GM15510 (cell line): ENCODE measurements around the gene GALNT11.

Experiments
- POLR2A ChIP-seq: IDR thresholded peaks from 3 replicates; pipeline ENCODE4 v1.6.1; 2011; ENCODE audit warnings: borderline replicate concordance; ENCODE audit not compliant: insufficient read length; ENCODE audit errors: extremely low read depth

GALNT11 gene

GRCh38 chr7:152025077-152025936 is at the start of gene GALNT11:
Gene GALNT11, plus strand, starts transcription at chr7:152025674. Its CDS starts 68,554 bp downstream, at chr7:152094228.
- TF ChIP-seq POLR2A: peak; percentile 66

- no peak for TF ChIP-seq POLR2A
Observed at GRCh38 chr7:151978616-151979015, 46.9 kb upstream of the GALNT11 start.

- TF ChIP-seq POLR2A: no peak
Observed at GRCh38 chr7:151981223-151981622, 44.3 kb upstream of the GALNT11 start.

- no peak for TF ChIP-seq POLR2A
Observed at GRCh38 chr7:151982806-151983205, 42.7 kb upstream of the GALNT11 start.

- no peak for TF ChIP-seq POLR2A
Observed at GRCh38 chr7:151984612-151985011, 40.9 kb upstream of the GALNT11 start.

GRCh38 chr7:151987748-151988529 is 37.5 kb upstream of the GALNT11 start:
- TF ChIP-seq POLR2A: no peak

- TF ChIP-seq POLR2A: no peak
Observed at GRCh38 chr7:151992375-151992774, 33.1 kb upstream of the GALNT11 start.

GRCh38 chr7:151993977-151994676 is 31.3 kb upstream of the GALNT11 start:
- TF ChIP-seq POLR2A: no peak

- TF ChIP-seq POLR2A: no peak
Observed at GRCh38 chr7:151999424-152000090, 25.9 kb upstream of the GALNT11 start.

GRCh38 chr7:152000191-152000590 is 25.3 kb upstream of the GALNT11 start:
- TF ChIP-seq POLR2A: no peak

GRCh38 chr7:152006336-152006735 is 19.1 kb upstream of the GALNT11 start:
- no peak for TF ChIP-seq POLR2A

GRCh38 chr7:152011860-152012259 is 13.6 kb upstream of the GALNT11 start:
- no peak for TF ChIP-seq POLR2A

GRCh38 chr7:152013230-152013629 is 12.2 kb upstream of the GALNT11 start:
- TF ChIP-seq POLR2A: no peak

- no peak for TF ChIP-seq POLR2A
Observed at GRCh38 chr7:152013974-152014373, 11.5 kb upstream of the GALNT11 start.
